Loucy (cell line): ENCODE results near the gene ZBTB38.

Source experiments
- H2AFZ ChIP-seq: fragments of 200-600 bp; sonication (generic); 2 replicates; pipeline ENCODE4 v1.6.0; 2016; ENCODE audit warnings: antibody characterized with exemption, mild to moderate bottlenecking, low read length, moderate library complexity
- H3F3A ChIP-seq: fragments of 200-600 bp; 2 replicates; pipeline ENCODE4 v1.6.0; 2016; ENCODE audit warnings: antibody characterized with exemption, low read depth, mild to moderate bottlenecking
- H3K27me3 ChIP-seq: fragments of 200-600 bp; sonication (generic); 2 replicates; pipeline ENCODE4 v1.6.1; 2014; ENCODE audit warnings: low read length, mild to moderate bottlenecking; ENCODE audit not compliant: insufficient read depth, poor library complexity, severe bottlenecking
- H3K36me3 ChIP-seq: fragments of 200-600 bp; sonication (generic); 2 replicates; pipeline ENCODE4 v1.6.1; 2016; ENCODE audit warnings: low read length; ENCODE audit not compliant: insufficient read depth
- H3K4me1 ChIP-seq: fragments of 200-600 bp; sonication (generic); 2 replicates; pipeline ENCODE4 v1.5.1; 2014; ENCODE audit warnings: low read length, mild to moderate bottlenecking; ENCODE audit not compliant: insufficient read depth, poor library complexity, severe bottlenecking
- H3K4me2 ChIP-seq: fragments of 200-600 bp; sonication (generic); 2 replicates; pipeline ENCODE4 v1.6.0; 2014; ENCODE audit warnings: antibody characterized with exemption, low read length, low read depth, mild to moderate bottlenecking; ENCODE audit not compliant: poor library complexity, severe bottlenecking
- H3K4me3 ChIP-seq: fragments of 200-600 bp; sonication (generic); 2 replicates; pipeline ENCODE4 v1.5.1; 2014; ENCODE audit warnings: low read length, mild to moderate bottlenecking, mixed read lengths; ENCODE audit not compliant: poor library complexity, severe bottlenecking
- H3K79me2 ChIP-seq: fragments of 200-600 bp; sonication (generic); 2 replicates; pipeline ENCODE4 v1.6.1; 2014; ENCODE audit warnings: low read length; ENCODE audit not compliant: insufficient read depth
- H3K9ac ChIP-seq: fragments of 200-600 bp; sonication (generic); 2 replicates; pipeline ENCODE4 v1.6.0; 2014; ENCODE audit warnings: mild to moderate bottlenecking, low read depth, low read length, moderate library complexity; ENCODE audit not compliant: poor library complexity, severe bottlenecking
- H3K9me2 ChIP-seq: fragments of 200-600 bp; sonication (generic); replicated peaks from 2 replicates; pipeline ENCODE4 v1.6.1; 2016; ENCODE audit warnings: low read depth, low read length, mixed read lengths
- H3K9me3 ChIP-seq: fragments of 200-600 bp; sonication (generic); 2 replicates; pipeline ENCODE4 v1.6.1; 2014; ENCODE audit warnings: mild to moderate bottlenecking, antibody characterized with exemption, low read length, low read depth; ENCODE audit not compliant: insufficient read depth
- H4K20me1 ChIP-seq: fragments of 200-600 bp; sonication (generic); 2 replicates; pipeline ENCODE4 v1.6.0; 2014; ENCODE audit warnings: antibody characterized with exemption, low read length, mild to moderate bottlenecking; ENCODE audit not compliant: insufficient read depth, poor library complexity, severe bottlenecking
- EZH2phosphoT487 ChIP-seq: fragments of 200-600 bp; IDR thresholded peaks from 2 replicates; pipeline ENCODE4 v1.6.1; 2018; ENCODE audit warnings: antibody characterized with exemption, mild to moderate bottlenecking, moderate library complexity, borderline replicate concordance
- TF ChIP-seq, protein P1 (sequence below): fragments of 200-600 bp; sonication (generic); conservative IDR thresholded peaks from 2 replicates; pipeline ENCODE4 v1.5.1; 2014; ENCODE audit warnings: mild to moderate bottlenecking, antibody characterized with exemption, low read length

The ZBTB38 gene

DNA sequence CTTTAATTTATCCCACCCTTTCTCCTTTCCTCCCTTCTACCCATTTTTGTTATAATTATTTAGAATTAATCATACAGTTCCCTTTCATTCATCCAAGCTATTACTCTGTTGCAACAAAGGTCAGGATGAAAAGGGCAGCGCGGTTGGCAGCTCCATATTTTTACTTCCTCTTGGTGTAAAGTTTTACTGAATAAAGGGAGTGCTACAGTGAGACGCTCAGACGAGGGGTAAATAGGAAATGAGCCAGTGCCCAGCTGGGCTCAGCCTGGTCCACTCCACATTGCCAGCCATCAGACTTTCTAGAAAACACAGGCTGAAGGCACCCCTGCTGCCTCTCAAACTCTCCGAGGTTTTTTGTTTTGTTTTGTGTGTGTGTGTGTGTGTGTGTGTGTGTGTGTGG lies 21.9 kb upstream of the ZBTB38 start:
- no peaks in the 10 kb centered on the region for H3K36me3 ChIP-seq
- no peaks in the 10 kb centered on the region for H3K4me1 ChIP-seq
- H3K9me2 ChIP-seq = no peaks in the 10 kb centered on the region
- H3K9ac ChIP-seq = no peak overlapping the region
- no peaks in the 10 kb centered on the region for H4K20me1 ChIP-seq
- H3K4me2 ChIP-seq = no peak overlapping the region
- H3K27me3 ChIP-seq = no peaks in the 10 kb centered on the region
- H3K79me2 ChIP-seq = no peaks in the 10 kb centered on the region
- no peaks in the 10 kb centered on the region for H3F3A ChIP-seq
- H3K4me3 ChIP-seq = no peak overlapping the region
- no peak for TF ChIP-seq EZH2phosphoT487
- TF ChIP-seq, protein P1, sequence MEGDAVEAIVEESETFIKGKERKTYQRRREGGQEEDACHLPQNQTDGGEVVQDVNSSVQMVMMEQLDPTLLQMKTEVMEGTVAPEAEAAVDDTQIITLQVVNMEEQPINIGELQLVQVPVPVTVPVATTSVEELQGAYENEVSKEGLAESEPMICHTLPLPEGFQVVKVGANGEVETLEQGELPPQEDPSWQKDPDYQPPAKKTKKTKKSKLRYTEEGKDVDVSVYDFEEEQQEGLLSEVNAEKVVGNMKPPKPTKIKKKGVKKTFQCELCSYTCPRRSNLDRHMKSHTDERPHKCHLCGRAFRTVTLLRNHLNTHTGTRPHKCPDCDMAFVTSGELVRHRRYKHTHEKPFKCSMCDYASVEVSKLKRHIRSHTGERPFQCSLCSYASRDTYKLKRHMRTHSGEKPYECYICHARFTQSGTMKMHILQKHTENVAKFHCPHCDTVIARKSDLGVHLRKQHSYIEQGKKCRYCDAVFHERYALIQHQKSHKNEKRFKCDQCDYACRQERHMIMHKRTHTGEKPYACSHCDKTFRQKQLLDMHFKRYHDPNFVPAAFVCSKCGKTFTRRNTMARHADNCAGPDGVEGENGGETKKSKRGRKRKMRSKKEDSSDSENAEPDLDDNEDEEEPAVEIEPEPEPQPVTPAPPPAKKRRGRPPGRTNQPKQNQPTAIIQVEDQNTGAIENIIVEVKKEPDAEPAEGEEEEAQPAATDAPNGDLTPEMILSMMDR = no peak
- no peaks in the 10 kb centered on the region for H3K9me3 ChIP-seq
- no peak overlapping the region for H2AFZ ChIP-seq

- no peaks in the 10 kb centered on the region for H4K20me1 ChIP-seq
- H2AFZ ChIP-seq = no peak overlapping the region
- no peak overlapping the region for H3K4me2 ChIP-seq
- H3K9me3 ChIP-seq = no peaks in the 10 kb centered on the region
- H3F3A ChIP-seq = no peaks in the 10 kb centered on the region
- H3K27me3 ChIP-seq = no peaks in the 10 kb centered on the region
- TF ChIP-seq, protein P1 = no peak
- no peak for TF ChIP-seq EZH2phosphoT487
- H3K4me3 ChIP-seq = no peak overlapping the region
- no peak overlapping the region for H3K9ac ChIP-seq
- H3K4me1 ChIP-seq = no peaks in the 10 kb centered on the region
- no peaks in the 10 kb centered on the region for H3K36me3 ChIP-seq
- H3K9me2 ChIP-seq = no peaks in the 10 kb centered on the region
- H3K79me2 ChIP-seq = no peaks in the 10 kb centered on the region
These were observed 21.5 kb upstream of the ZBTB38 start for GRCh38 chr3:141346839-141347238.

DNA sequence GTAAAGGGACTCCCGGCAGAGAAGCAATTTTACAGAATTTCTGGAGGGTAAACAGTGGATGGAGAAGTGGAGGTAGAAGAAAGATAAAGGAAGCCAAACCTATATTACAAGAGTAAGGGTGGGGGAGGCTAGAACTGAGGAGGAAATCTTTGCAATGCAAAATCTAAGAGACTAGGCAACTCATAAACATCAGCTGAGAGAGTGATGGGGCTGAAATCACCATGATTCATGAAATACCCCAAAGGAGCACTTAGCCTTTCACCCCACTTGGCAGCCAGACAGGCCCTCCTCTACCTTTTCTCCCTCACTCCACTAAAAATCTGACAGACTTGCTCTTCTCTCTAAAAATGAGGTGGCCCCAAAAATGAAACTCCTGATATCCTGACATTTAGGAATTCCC lies 19.5 kb upstream of the ZBTB38 start:
- Histone ChIP-seq H3K27me3 (no peaks in the 10 kb centered on the region), H3F3A (no peaks in the 10 kb centered on the region), H3K9ac (no peak overlapping the region), H4K20me1 (no peaks in the 10 kb centered on the region), H3K9me2 (no peaks in the 10 kb centered on the region), H3K4me1 (no peaks in the 10 kb centered on the region), H2AFZ (no peak overlapping the region), H3K9me3 (no peaks in the 10 kb centered on the region), H3K4me2 (no peak overlapping the region), H3K4me3 (no peak overlapping the region), H3K36me3 (no peaks in the 10 kb centered on the region), H3K79me2 (no peaks in the 10 kb centered on the region)
- TF ChIP-seq, protein P1 = no peak
- no peak for TF ChIP-seq EZH2phosphoT487
